Psoas muscle (tissue), 8 donors: ENCODE data around the gene CBR1. TPM values are rescaled to one million over a fixed set of nuclear protein-coding genes. Genes with fewer than 3 reads are reported as not detected.

Experiments used
- ATAC-seq, 4 donors: fragments of 200-7000 bp; cut with Tn5 transposase; one replicate each; pipeline ENCODE4 v1.9.1; 2020; ENCODE audit warnings: moderate library complexity in 3 of 4, mild to moderate bottlenecking in 2 of 4
- DNase-seq, 2 donors: peaks; one replicate each; pipeline ENCODE4 v3.0.0-alpha.2; 2020
- H3K27ac ChIP-seq: fragments of 200-600 bp; one replicate; pipeline ENCODE4 v1.8.0; 2022
- H3K27me3 ChIP-seq, 3 donors: fragments of 200-600 bp in 1 of 3; one replicate each; pipeline versions ENCODE4 v1.6.1 to v1.8.0; 2013 to 2022; ENCODE audit warnings: low read length in 2 of 3, mild to moderate bottlenecking in 2 of 3, moderate library complexity in 1 of 3; ENCODE audit not compliant: insufficient read depth in 3 of 3
- H3K36me3 ChIP-seq, 2 donors: fragments of 200-600 bp in 1 of 2; one replicate each; pipeline versions ENCODE4 v1.6.1 to v1.8.0; 2013 to 2022; ENCODE audit warnings: low read depth in 1 of 2, mild to moderate bottlenecking in 1 of 2, moderate library complexity in 1 of 2; ENCODE audit not compliant: insufficient read depth in 1 of 2
- H3K4me1 ChIP-seq: fragments of 200-600 bp; one replicate; pipeline ENCODE4 v1.8.0; 2022
- H3K4me3 ChIP-seq: fragments of 200-600 bp; one replicate; pipeline ENCODE4 v1.8.0; 2022; ENCODE audit warnings: mild to moderate bottlenecking
- H3K9me3 ChIP-seq: fragments of 200-600 bp; one replicate; pipeline ENCODE4 v1.8.0; 2022
- WGBS, 3 donors: extraction: QIAGEN DNeasy Blood & Tissue Kit; methylation state at CpG; one replicate each; pipeline versions ENCODE4 v1.1.6 to v1.1.7; 2013; 5-methylcytosine and 5-hydroxymethylcytosine counted together
- intact Hi-C, 2 donors: fragments of 100-400 bp; cut with DNase I; formaldehyde crosslinking; loops; one replicate each; pipeline versions ENCODE4 v1.11.0 to v1.14.2; 2022
- polyA plus RNA-seq, 3 donors: library from polyadenylated mRNA; stranded (reverse); fragments of 200-250 nt; gene quantifications; one replicate each; pipeline ENCODE4 v1.2.3, GENCODE V29; 2013
- total RNA-seq, 4 donors: library from RNA; stranded (reverse); fragmentation: NEBNext Ultra II Directional in 2 of 4; extraction: Animal tissue kit (Norgen Biotek cat#: 25700) in 2 of 4; gene quantifications; one replicate each; pipeline versions ENCODE4 v1.2.1 to v1.2.4, GENCODE V29; 2021 to 2023
- TF ChIP-seq, protein P1 (sequence below): fragments of 200-600 bp; IDR thresholded peaks from one replicate; pipeline ENCODE4 v1.8.0; 2022; ENCODE audit warnings: antibody characterized with exemption
- donor health status: healthy with polysubstance abuse.
- donor health status: DM: no; HTN: no; CAD: no; lungs with moderate emphysema.
- donor health status: Bipolar disorder and iron deficiency.
- donor health status: healthy.
- donor health status: DM: yes; HTN: yes; CAD: no.
- donor health status: DM: no; HTN: no; CAD: no.
- donor health status: DM: no; HTN: no; CAD: no.
- donor health status: DM: yes; HTN: yes; CAD: no.

CBR1 gene
- total and polyA plus RNA-seq, 7 donors = 15.2 to 94.0 (median 45.9) TPM

DNA sequence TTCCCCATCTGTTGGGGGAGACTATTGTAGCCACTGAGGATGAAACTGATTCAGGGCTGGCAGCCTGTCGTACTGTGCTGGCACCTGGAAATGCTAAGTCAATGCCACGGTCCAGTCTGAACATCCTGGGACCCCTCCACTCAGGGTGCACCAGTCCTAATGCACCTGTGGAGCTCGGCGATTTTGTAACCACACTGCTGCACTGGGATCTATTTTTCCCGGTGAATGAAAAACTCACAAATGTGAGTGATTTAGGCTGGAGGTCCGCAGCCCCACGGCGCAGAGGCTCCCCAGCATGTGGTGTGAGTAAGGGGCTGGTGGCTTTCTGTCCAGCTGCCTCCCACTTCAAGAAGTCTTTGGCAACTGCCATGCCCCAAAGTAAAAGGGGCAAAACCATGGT, 45.0 kb upstream of the CBR1 start:
- intact Hi-C loops = loop anchor here (5.0 kb wide), 3 partner anchors 977 to 1342 kb away; partner anchors contain the start of gene RUNX1 (in 1 of the 2)
- TF ChIP-seq, protein P1, sequence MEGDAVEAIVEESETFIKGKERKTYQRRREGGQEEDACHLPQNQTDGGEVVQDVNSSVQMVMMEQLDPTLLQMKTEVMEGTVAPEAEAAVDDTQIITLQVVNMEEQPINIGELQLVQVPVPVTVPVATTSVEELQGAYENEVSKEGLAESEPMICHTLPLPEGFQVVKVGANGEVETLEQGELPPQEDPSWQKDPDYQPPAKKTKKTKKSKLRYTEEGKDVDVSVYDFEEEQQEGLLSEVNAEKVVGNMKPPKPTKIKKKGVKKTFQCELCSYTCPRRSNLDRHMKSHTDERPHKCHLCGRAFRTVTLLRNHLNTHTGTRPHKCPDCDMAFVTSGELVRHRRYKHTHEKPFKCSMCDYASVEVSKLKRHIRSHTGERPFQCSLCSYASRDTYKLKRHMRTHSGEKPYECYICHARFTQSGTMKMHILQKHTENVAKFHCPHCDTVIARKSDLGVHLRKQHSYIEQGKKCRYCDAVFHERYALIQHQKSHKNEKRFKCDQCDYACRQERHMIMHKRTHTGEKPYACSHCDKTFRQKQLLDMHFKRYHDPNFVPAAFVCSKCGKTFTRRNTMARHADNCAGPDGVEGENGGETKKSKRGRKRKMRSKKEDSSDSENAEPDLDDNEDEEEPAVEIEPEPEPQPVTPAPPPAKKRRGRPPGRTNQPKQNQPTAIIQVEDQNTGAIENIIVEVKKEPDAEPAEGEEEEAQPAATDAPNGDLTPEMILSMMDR = no peak
- no peaks in the 10 kb centered on the region for H3K36me3 ChIP-seq
- no peak overlapping the region for H3K4me3 ChIP-seq
- H3K27me3 ChIP-seq = no peaks in the 10 kb centered on the region
- no peaks in the 10 kb centered on the region for H3K4me1 ChIP-seq
- no peak overlapping the region for H3K27ac ChIP-seq
- no peak for DNase-seq
- no peak for ATAC-seq
- WGBS, 3 donors = 74 to 89% (median 80%) methylated on average over 8 of the region's 8 CpGs
- no peaks in the 10 kb centered on the region for H3K9me3 ChIP-seq

DNA sequence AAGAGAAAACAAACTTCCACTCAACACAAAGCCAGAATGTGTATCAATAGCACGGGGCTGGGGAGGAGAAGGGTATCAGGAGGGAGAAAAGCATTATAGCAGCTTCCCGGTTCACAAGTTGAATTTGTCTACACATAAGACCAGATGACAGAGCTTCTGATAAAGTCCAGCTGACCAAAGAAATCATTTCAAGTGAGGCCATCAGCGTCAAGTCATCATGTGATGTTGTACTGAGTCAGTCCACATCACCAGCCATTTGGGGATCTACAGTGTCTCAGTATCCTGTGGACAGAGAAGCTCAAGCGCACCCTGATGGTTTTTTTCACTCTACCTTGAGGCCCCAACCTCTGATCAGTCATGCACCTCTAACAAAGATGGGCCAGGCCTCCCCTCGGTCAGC, 42.5 kb upstream of the CBR1 start:
- DNase-seq (no peak), ATAC-seq (no peak)
- intact Hi-C loops = loop anchor here (5.0 kb wide), 3 partner anchors 980 to 1345 kb away; partner anchors contain the start of gene RUNX1 (in 1 of the 2)
- Histone ChIP-seq H3K27me3 (no peaks in the 10 kb centered on the region), H3K9me3 (no peaks in the 10 kb centered on the region), H3K4me1 (no peaks in the 10 kb centered on the region), H3K4me3 (no peak overlapping the region), H3K36me3 (no peaks in the 10 kb centered on the region), H3K27ac (no peak overlapping the region)
- TF ChIP-seq, protein P1 = no peak
- 85 to 93% (median 87%) methylated on average over 5 of the region's 5 CpGs for WGBS, 3 donors

DNA sequence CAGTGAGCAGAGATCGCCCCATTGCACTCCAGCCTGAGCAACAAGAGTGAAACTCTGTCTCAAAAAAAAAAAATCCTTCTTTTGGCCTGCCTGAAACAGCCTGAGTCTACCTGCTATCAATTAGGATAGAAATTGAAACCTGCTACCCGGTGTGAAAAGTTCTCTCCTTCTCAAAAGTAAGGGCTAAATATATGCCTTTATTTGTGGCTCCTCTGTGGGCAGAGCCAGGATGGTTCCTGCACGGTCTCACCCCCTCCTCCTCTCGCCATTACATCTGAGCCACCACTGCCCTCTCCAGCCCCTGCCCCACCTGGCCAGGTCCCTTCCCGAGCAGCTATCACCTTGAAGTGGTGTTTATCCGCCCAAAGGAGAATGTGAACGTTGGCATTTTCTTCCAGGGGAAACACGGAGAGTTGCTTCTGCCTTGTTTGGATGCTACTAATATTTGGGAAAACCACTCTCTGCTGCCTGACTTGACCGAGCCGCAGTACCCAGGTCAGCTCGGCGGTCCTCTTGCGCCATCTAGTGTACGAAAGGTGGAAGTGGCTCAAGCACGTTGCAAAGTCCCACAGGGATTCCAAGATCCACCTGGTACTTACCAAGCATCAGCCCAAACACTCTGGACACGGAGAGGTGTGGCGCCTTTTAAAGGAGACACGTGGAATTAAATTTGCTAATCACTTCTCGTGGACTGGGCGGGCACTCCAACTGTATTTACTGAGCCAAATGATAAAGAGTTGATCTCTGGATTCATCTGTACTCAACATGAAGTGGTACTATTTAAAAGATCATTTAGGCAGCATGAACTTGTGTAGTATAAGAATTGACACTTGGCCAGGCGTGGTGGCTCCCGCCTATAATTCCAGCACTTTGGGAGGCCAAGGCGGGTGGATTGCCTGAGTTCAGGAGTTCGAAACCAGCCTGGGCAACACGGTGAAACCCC, 41.4 kb upstream of the CBR1 start:
- H3K27ac ChIP-seq = no peak overlapping the region
- intact Hi-C loops = loop anchor here (5.0 kb wide), 3 partner anchors 981 to 1346 kb away; partner anchors contain the start of gene RUNX1 (in 1 of the 2)

DNA sequence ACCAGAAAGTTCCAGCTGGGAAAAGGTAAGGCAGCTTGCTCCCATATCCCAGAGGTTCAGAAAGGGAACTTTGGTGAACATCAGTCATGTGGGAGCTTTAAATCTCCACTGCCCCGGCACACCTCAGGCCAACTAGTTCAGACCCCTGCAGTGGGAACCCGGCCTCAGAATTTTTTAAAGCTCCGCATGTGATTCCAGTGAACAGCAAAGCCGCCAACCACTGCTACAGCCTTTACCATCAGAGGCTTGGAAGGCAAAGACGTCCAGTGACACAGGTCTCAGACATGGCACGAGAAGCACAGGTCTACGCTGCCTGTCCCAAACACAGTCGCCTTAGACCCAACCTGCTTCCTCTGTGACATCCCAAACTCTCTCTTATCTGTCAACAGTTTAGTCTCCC, 40.5 kb upstream of the CBR1 start:
- no peak for ATAC-seq
- H3K27ac ChIP-seq = no peak overlapping the region
- DNase-seq = no peak
- 90 to 94% (median 93%) methylated on average over 8 of the region's 8 CpGs for WGBS, 3 donors
- intact Hi-C loops = loop anchor here (5.0 kb wide), 3 partner anchors 982 to 1347 kb away; partner anchors contain the start of gene RUNX1 (in 1 of the 2)
- peaks cover 0 to under 1% of the 10 kb centered on the region in 2 donors for H3K36me3 ChIP-seq
- H3K4me1 ChIP-seq = peaks cover 6% of the 10 kb centered on the region
- TF ChIP-seq, protein P1 = no peak
- H3K27me3 ChIP-seq = no peaks in the 10 kb centered on the region
- H3K9me3 ChIP-seq = no peaks in the 10 kb centered on the region
- H3K4me3 ChIP-seq = no peak overlapping the region

More for the DNA sequence above, 41.4 kb upstream of the CBR1 start:
- H3K4me3 ChIP-seq = no peak overlapping the region
- H3K4me1 ChIP-seq = no peaks in the 10 kb centered on the region
- H3K9me3 ChIP-seq = no peaks in the 10 kb centered on the region
- TF ChIP-seq, protein P1 = peak; percentile 90
- ATAC-seq (peak; percentile 86 to 95 (median 94)), DNase-seq (peak; percentile 62 to 81)
- H3K36me3 ChIP-seq = no peaks in the 10 kb centered on the region
- WGBS, 3 donors = 26 to 28% (median 27%) methylated on average over 25 of the region's 25 CpGs
- no peaks in the 10 kb centered on the region for H3K27me3 ChIP-seq
